ENCODE data around the gene PLCL2.

- no peak for TF ChIP-seq CTCF (conservative IDR thresholded peaks at IDR 0.05 in 1 of 2, IDR thresholded peaks at IDR 0.05 in 1 of 2; ENCODE audit: extremely low read depth in 1 of 2, insufficient read depth in 1 of 2, low read depth in 1 of 2, low read length in 2 of 2)
- no peak for TF ChIP-seq EZH2 (IDR thresholded peaks at IDR 0.05; ENCODE audit: borderline replicate concordance, low read length)
Observed at GRCh38 chr3:17035966-17036365, 151.2 kb downstream of the PLCL2 start.

Data from mammary epithelial cell (primary cell).